ENCODE data around the gene LYSMD4.
A peak's percentile ranks its signal among the peaks of the same experiment; 100 is the strongest.
"Not testable (repeated sequence)": the region's sequence is repeated elsewhere in the genome, so short reads cannot be mapped to it uniquely, and the experiment has no call there.

Gene LYSMD4

GRCh38 chr15:99738021-99738847 is 5.0 kb upstream of the LYSMD4 start:
- H3K4me3 ChIP-seq (ENCODE audit: low read length), result no peak overlapping the region
- no peak for TF ChIP-seq ZNF274 (IDR thresholded peaks at IDR 0.05; ENCODE audit: low read depth, low read length)

- TF ChIP-seq ZNF274 (IDR thresholded peaks at IDR 0.05; ENCODE audit: low read depth, low read length), result no peak
- H3K4me3 ChIP-seq (ENCODE audit: low read length), result no peak overlapping the region
Measured at GRCh38 chr15:99736702-99737101, 3.5 kb upstream of the LYSMD4 start.

GRCh38 chr15:99735868-99736267 is 2.6 kb upstream of the LYSMD4 start:
- TF ChIP-seq ZNF274 (IDR thresholded peaks at IDR 0.05; ENCODE audit: low read depth, low read length), result no peak
- H3K4me3 ChIP-seq (ENCODE audit: low read length), result no peak overlapping the region

DNA sequence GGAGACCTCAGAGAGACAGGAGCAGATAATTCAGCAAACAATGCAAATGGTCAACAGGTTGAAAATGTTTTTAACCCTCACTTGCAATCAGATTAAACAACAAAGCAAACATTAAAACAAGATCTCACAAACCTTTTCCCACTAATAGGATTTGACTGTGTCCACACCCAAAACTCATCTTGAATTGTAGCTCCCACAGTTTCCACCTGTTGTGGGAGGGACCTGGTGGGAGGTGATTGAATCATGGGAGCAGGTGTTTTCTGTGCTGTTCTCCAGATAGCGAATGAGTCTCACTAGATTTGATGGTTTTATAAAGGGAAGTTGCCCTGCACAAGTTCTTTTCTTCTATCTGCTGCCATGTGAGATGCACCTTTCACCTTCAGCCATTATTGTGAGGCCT is 1.3 kb upstream of the LYSMD4 start:
- H3K4me3 ChIP-seq (ENCODE audit: low read length), result no peak overlapping the region
- TF ChIP-seq ZNF274 (IDR thresholded peaks at IDR 0.05; ENCODE audit: low read depth, low read length), result no peak

- not testable (repeated sequence) for H3K4me3 ChIP-seq (ENCODE audit: low read length)
Measured at GRCh38 chr15:99734040-99734291, 729 bp upstream of the LYSMD4 start.

GRCh38 chr15:99732751-99733267 is 428 bp downstream of the LYSMD4 start:
- H3K4me3 ChIP-seq (ENCODE audit: low read length), result peak overlapping the region; percentile 92
- TF ChIP-seq ZNF274 (IDR thresholded peaks at IDR 0.05; ENCODE audit: low read depth, low read length), result no peak

- no peak for TF ChIP-seq ZNF274 (IDR thresholded peaks at IDR 0.05; ENCODE audit: low read depth, low read length)
- peak overlapping the region; percentile 92 for H3K4me3 ChIP-seq (ENCODE audit: low read length)
Measured at GRCh38 chr15:99732124-99732750, 1.0 kb downstream of the LYSMD4 start.

GRCh38 chr15:99731336-99732123 is 1.7 kb downstream of the LYSMD4 start:
- H3K4me3 ChIP-seq (ENCODE audit: low read length), result peak overlapping the region; percentile 92; the same call in 1 of the 2 replicates
- no peak for TF ChIP-seq ZNF274 (IDR thresholded peaks at IDR 0.05; ENCODE audit: low read depth, low read length)

DNA sequence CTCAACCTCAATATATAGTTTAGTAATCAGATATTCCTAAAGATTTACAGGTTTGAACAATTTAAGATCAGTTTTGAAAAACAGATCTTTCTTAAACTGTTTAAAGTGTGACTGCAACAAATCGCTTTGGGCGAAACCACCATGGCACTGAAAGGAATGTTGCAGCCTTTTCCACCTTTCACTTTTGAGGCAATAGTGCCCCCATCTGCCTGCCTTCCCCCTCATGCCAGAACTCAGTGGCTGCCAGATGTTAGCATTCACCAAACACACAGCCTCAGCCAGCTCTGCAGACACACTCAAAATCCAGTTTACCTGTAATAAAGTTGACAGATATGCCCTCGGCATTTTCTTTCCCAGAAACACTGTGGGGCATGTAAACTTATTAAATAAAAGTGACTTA is 3.3 kb downstream of the LYSMD4 start:
- H3K4me3 ChIP-seq (ENCODE audit: low read length), result no peak overlapping the region
- no peak for TF ChIP-seq ZNF274 (IDR thresholded peaks at IDR 0.05; ENCODE audit: low read depth, low read length)

GRCh38 chr15:99729327-99729726 is 3.9 kb downstream of the LYSMD4 start:
- TF ChIP-seq ZNF274 (IDR thresholded peaks at IDR 0.05; ENCODE audit: low read depth, low read length), result no peak

DNA sequence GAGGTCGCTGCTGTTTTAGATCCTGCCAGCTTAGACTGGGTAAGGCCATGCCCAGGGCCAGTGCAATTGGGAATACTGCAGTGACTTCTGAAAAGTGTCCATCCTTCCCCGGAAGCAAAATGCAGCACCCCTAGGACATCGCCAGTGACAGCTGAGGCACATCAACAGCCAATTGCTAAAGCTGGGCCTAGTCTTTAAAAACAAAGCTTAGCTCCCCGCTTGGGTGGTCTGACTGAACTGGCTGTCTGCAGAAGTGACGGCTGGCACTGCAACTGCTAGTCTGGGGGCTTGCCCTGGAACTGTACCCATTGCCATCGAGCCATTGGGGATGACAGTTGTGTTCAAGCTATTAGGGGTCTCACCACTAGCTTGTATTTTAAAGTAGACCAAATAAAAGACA is 4.3 kb downstream of the LYSMD4 start:
- TF ChIP-seq ZNF274 (IDR thresholded peaks at IDR 0.05; ENCODE audit: low read depth, low read length), result no peak
- no peak overlapping the region for H3K4me3 ChIP-seq (ENCODE audit: low read length)

More at GRCh38 chr15:99729327-99729726, 3.9 kb downstream of the LYSMD4 start:
- H3K4me3 ChIP-seq (ENCODE audit: low read length), result no peak overlapping the region

DNA sequence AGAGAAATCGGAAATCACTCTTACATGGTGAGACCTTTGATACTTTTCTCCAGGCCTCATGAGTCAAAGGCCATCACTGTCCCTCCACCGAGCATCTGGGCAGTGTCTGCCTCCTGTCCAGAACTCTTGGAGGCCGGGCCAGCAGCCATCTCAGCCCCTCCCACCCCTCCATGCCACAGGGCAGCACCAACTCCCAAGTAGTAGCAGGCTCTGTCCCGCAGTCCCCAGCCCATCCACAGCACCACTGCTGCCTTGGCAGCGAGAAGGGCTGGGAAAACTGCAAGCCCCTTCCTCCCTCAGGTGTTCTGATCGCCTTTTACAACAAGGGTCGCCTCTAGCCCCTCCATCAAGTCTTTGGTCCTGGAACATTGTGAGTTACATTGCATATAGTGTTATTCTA is 5.5 kb downstream of the LYSMD4 start:
- TF ChIP-seq ZNF274 (IDR thresholded peaks at IDR 0.05; ENCODE audit: low read depth, low read length), result no peak
- no peak overlapping the region for H3K4me3 ChIP-seq (ENCODE audit: low read length)

GRCh38 chr15:99727330-99727729 is 5.9 kb downstream of the LYSMD4 start:
- H3K4me3 ChIP-seq (ENCODE audit: low read length), result no peak overlapping the region
- TF ChIP-seq ZNF274 (IDR thresholded peaks at IDR 0.05; ENCODE audit: low read depth, low read length), result no peak

DNA sequence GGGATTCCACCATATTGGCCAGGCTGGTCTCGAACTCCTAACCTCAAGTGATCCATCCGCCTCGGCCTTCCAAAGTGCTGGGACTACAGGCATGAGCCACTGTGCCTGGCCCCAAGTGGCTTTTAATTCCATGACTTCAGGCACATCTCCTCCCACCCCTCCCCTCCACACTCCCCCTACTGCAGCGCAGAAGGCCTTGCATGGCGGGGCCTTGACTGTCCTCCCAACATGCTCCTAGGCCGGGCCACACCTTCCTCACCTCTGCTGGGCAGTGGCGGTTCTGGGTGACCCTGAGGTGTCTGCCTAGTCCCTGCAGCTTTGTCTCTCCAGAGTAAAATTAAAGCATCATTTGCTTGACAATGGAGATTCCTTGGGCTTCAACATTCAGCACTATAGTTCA is 6.9 kb downstream of the LYSMD4 start:
- TF ChIP-seq ZNF274 (IDR thresholded peaks at IDR 0.05; ENCODE audit: low read depth, low read length), result no peak
- no peak overlapping the region for H3K4me3 ChIP-seq (ENCODE audit: low read length)

GRCh38 chr15:99722406-99722805 is 10.8 kb downstream of the LYSMD4 start:
- H3K4me3 ChIP-seq (ENCODE audit: low read length), result no peak overlapping the region
- TF ChIP-seq ZNF274 (IDR thresholded peaks at IDR 0.05; ENCODE audit: low read depth, low read length), result no peak
